Endothelial cell (in vitro differentiated cells): ENCODE results near the gene ANKRD12. TPM values are rescaled to one million over a fixed set of nuclear protein-coding genes. Genes with fewer than 3 reads are reported as not detected.

ENCODE experiments used
- DNase-seq: peaks from one replicate; pipeline ENCODE4 v3.0.0; 2021; ENCODE audit warnings: low spot score
- H3K27ac Mint-ChIP-seq: one replicate; pipeline ENCODE4 v1.8.0; 2021; ENCODE audit warnings: mixed read lengths, inconsistent platforms; ENCODE audit not compliant: unreplicated experiment
- H3K27me3 Mint-ChIP-seq: one replicate; pipeline ENCODE4 v1.8.0; 2021; ENCODE audit warnings: mild to moderate bottlenecking, moderate library complexity, mixed read lengths, inconsistent platforms; ENCODE audit not compliant: unreplicated experiment
- H3K36me3 Mint-ChIP-seq: one replicate; pipeline ENCODE4 v1.8.0; 2021; ENCODE audit warnings: mild to moderate bottlenecking, low read depth, mixed read lengths, inconsistent platforms; ENCODE audit not compliant: unreplicated experiment
- H3K4me1 Mint-ChIP-seq: one replicate; pipeline ENCODE4 v1.8.0; 2021; ENCODE audit warnings: mild to moderate bottlenecking, mixed read lengths, inconsistent platforms; ENCODE audit not compliant: unreplicated experiment
- H3K4me3 Mint-ChIP-seq: one replicate; pipeline ENCODE4 v1.8.0; 2021; ENCODE audit warnings: mild to moderate bottlenecking, mixed read lengths, inconsistent platforms; ENCODE audit not compliant: unreplicated experiment
- H3K9me3 Mint-ChIP-seq: one replicate; pipeline ENCODE4 v1.8.0; 2021; ENCODE audit warnings: mixed read lengths, inconsistent platforms; ENCODE audit not compliant: unreplicated experiment
- CTCF ChIP-seq: fragments of 200-600 bp; sonication (generic); IDR thresholded peaks from one replicate; pipeline ENCODE4 v1.5.0; 2021; ENCODE audit warnings: antibody characterized with exemption; ENCODE audit not compliant: unreplicated experiment
- total RNA-seq: library from RNA; stranded (reverse); fragmentation: NEBNext Ultra II Directional; extraction: Animal tissue kit (Norgen Biotek cat#: 25700); gene quantifications from one replicate; pipeline ENCODE4 v1.2.1, GENCODE V29; 2021; ENCODE audit not compliant: unreplicated experiment

ANKRD12 gene
- total RNA-seq, 1 donor from 2014 or later, result 32.9 TPM

- no peak for TF ChIP-seq CTCF
- no peak overlapping the region for H3K4me3 Mint-ChIP-seq
- no peaks in the 10 kb centered on the region for H3K9me3 Mint-ChIP-seq
- H3K27ac Mint-ChIP-seq, result no peak overlapping the region
- H3K4me1 Mint-ChIP-seq, result peaks cover 19% of the 10 kb centered on the region
- peaks cover 7% of the 10 kb centered on the region for H3K36me3 Mint-ChIP-seq
- peaks cover 7% of the 10 kb centered on the region for H3K27me3 Mint-ChIP-seq
- DNase-seq, result no peak
Observed at GRCh38 chr18:9139400-9140039, 2.9 kb downstream of the ANKRD12 start.

- Mint-ChIP-seq H3K36me3 (peaks cover 4% of the 10 kb centered on the region), H3K27ac (no peak overlapping the region), H3K4me1 (peaks cover 17% of the 10 kb centered on the region), H3K9me3 (no peaks in the 10 kb centered on the region), H3K4me3 (no peak overlapping the region), H3K27me3 (peaks cover 7% of the 10 kb centered on the region)
- DNase-seq, result no peak
- TF ChIP-seq CTCF, result no peak
Observed at GRCh38 chr18:9140381-9140780, 3.8 kb downstream of the ANKRD12 start.

- DNase-seq, result no peak
- H3K36me3 Mint-ChIP-seq, result no peaks in the 10 kb centered on the region
- no peak overlapping the region for H3K4me3 Mint-ChIP-seq
- peaks cover 4% of the 10 kb centered on the region for H3K27me3 Mint-ChIP-seq
- H3K9me3 Mint-ChIP-seq, result no peaks in the 10 kb centered on the region
- peaks cover 12% of the 10 kb centered on the region for H3K4me1 Mint-ChIP-seq
- no peak for TF ChIP-seq CTCF
- H3K27ac Mint-ChIP-seq, result no peak overlapping the region
Observed at GRCh38 chr18:9140984-9141383, 4.4 kb downstream of the ANKRD12 start.

- Mint-ChIP-seq H3K4me3 (no peak overlapping the region), H3K36me3 (no peaks in the 10 kb centered on the region), H3K9me3 (no peaks in the 10 kb centered on the region), H3K4me1 (peaks cover 7% of the 10 kb centered on the region), H3K27ac (no peak overlapping the region), H3K27me3 (no peaks in the 10 kb centered on the region)
- TF ChIP-seq CTCF, result no peak
- no peak for DNase-seq
Observed at GRCh38 chr18:9146224-9146623, 9.6 kb downstream of the ANKRD12 start.

- DNase-seq, result peak; percentile 11
Observed at GRCh38 chr18:9147440-9148202, 11.0 kb downstream of the ANKRD12 start.

More at GRCh38 chr18:9147440-9148202, 11.0 kb downstream of the ANKRD12 start:
- Mint-ChIP-seq H3K27me3 (no peaks in the 10 kb centered on the region), H3K9me3 (no peaks in the 10 kb centered on the region), H3K4me3 (no peak overlapping the region), H3K27ac (no peak overlapping the region), H3K36me3 (no peaks in the 10 kb centered on the region), H3K4me1 (peaks cover 7% of the 10 kb centered on the region)
- peak; percentile 14 for TF ChIP-seq CTCF
